Body of pancreas (tissue), 4 donors: ENCODE data around the gene TGFBR3. TPM values are rescaled to one million over a fixed set of nuclear protein-coding genes. Genes with fewer than 3 reads are reported as not detected.
A peak's percentile ranks its signal among the peaks of the same experiment; 100 is the strongest.

Source experiments
- ATAC-seq: fragments of 150-250 bp; one replicate; pipeline ENCODE4 v1.9.1; 2016
- DNase-seq, 4 donors: peaks; one replicate each; pipeline ENCODE4 v3.0.0-alpha.2; 2019
- H3K27ac ChIP-seq, 4 donors: fragments of 200-600 bp; sonication (generic); 1 replicate in 3 of 4; 2 replicates in 1 of 4; pipeline versions ENCODE4 v1.5.1 to v1.6.1; 2016 to 2019; ENCODE audit warnings: mild to moderate bottlenecking in 1 of 4, mixed read lengths in 1 of 4, moderate library complexity in 1 of 4
- H3K27me3 ChIP-seq, 2 donors: fragments of 200-600 bp; sonication (generic); one replicate each; pipeline ENCODE4 v1.6.0; 2016; ENCODE audit warnings: mild to moderate bottlenecking in 1 of 2
- H3K36me3 ChIP-seq, 2 donors: fragments of 200-600 bp; sonication (generic); replicated peaks in 1 of 2; 2 replicates each; pipeline ENCODE4 v1.5.1; 2016; ENCODE audit warnings: low read depth in 2 of 2; ENCODE audit not compliant: insufficient read depth in 1 of 2
- H3K4me1 ChIP-seq: fragments of 200-600 bp; sonication (generic); one replicate; pipeline ENCODE4 v1.6.0; 2016
- H3K4me3 ChIP-seq, 2 donors: fragments of 200-600 bp; sonication (generic); 1 replicate in 1 of 2; 2 replicates in 1 of 2; pipeline ENCODE4 v1.5.1; 2016 to 2019
- H3K9me3 ChIP-seq, 3 donors: fragments of 200-600 bp; sonication (generic); 1 replicate in 2 of 3; 2 replicates in 1 of 3; pipeline ENCODE4 v1.5.1; 2016
- POLR2A ChIP-seq, 3 donors: fragments of 450-650 bp; IDR thresholded peaks; one replicate each; pipeline ENCODE4 v1.6.1; 2016; ENCODE audit warnings: antibody characterized with exemption in 3 of 3, mild to moderate bottlenecking in 2 of 3
- WGBS, 2 donors: methylation state at CpG; one replicate each; pipeline ENCODE4 v1.1.5; 2017; 5-methylcytosine and 5-hydroxymethylcytosine counted together
- intact Hi-C: fragments of 100-400 bp; cut with DNase I; formaldehyde crosslinking; loops from one replicate; pipeline ENCODE4 v1.15.1; 2023
- total RNA-seq, 2 donors: library from RNA; depleted of rRNA; stranded (reverse); fragments of >200 nt; gene quantifications; one replicate each; pipeline ENCODE4 v1.1.0, GENCODE V29; 2016
- TF ChIP-seq, protein P1 (sequence below), 7 experiments: fragments of 450-650 bp in 4 of 7; fragments of 200-600 bp in 3 of 7; sonication (generic) in 3 of 7; IDR thresholded peaks; one replicate each; pipeline ENCODE4 v1.5.1; 2016 to 2019; ENCODE audit warnings: antibody characterized with exemption in 7 of 7

The TGFBR3 gene
- total RNA-seq, 2 donors from 2014 or later = 52.4 to 63.6 TPM

DNA sequence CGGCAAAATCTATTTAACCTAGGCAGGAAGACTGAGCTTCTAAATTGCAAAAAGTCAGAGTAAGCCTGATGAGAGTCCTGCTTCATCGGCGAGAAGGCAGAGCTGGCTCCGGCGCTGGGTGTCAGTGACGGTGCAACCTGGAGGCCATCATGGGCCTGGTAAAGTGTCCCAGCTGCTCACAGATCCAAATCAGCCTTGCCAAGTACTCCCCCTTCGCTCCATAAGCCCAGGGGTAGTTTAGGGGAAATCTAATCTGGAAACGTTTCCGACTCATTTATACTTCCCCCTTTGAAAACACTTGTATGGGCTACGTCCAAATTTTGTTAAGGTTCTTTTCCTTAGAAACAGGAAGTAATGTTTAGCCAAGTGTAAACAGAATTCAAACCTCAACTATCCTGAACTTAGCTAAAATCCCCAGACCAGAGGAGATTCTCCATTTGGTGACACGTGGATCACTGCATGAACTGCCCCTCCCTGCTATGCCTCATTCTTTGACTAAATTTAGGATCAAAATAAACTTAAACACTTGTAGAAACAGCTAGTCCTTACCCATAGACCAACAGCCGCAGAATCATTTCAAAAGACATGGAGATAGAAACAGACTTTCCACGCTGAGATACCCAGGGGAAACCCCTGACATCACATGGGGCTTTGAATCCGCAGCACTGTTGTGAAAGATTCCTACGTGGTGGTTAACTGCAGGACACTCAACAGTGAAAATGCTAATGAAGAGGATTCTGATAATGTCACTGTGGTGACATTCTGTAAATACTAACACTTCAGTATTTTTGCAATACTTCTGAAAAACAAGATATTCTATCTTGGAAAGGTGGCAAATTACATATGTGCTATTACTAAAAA, 172.7 kb downstream of the TGFBR3 start:
- Histone ChIP-seq H3K4me1 (no peaks in the 10 kb centered on the region), H3K4me3 (no peak overlapping the region), H3K36me3 (peaks cover 0 to 5% of the 10 kb centered on the region in 2 donors), H3K27me3 (no peaks in the 10 kb centered on the region), H3K9me3 (no peaks in the 10 kb centered on the region), H3K27ac (peak overlapping the region in 1 of 4 donors; percentile 4)
- 55 to 72% methylated on average over 15 of the region's 15 CpGs for WGBS, 2 donors
- no peak for TF ChIP-seq POLR2A (IDR thresholded peaks at IDR 0.05)
- TF ChIP-seq, protein P1, sequence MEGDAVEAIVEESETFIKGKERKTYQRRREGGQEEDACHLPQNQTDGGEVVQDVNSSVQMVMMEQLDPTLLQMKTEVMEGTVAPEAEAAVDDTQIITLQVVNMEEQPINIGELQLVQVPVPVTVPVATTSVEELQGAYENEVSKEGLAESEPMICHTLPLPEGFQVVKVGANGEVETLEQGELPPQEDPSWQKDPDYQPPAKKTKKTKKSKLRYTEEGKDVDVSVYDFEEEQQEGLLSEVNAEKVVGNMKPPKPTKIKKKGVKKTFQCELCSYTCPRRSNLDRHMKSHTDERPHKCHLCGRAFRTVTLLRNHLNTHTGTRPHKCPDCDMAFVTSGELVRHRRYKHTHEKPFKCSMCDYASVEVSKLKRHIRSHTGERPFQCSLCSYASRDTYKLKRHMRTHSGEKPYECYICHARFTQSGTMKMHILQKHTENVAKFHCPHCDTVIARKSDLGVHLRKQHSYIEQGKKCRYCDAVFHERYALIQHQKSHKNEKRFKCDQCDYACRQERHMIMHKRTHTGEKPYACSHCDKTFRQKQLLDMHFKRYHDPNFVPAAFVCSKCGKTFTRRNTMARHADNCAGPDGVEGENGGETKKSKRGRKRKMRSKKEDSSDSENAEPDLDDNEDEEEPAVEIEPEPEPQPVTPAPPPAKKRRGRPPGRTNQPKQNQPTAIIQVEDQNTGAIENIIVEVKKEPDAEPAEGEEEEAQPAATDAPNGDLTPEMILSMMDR (IDR thresholded peaks at IDR 0.05) = no peak
- intact Hi-C loops = no loop called here
- peak; percentile 52 for ATAC-seq
- peak in 1 of 4 donors; percentile 25 for DNase-seq

DNA sequence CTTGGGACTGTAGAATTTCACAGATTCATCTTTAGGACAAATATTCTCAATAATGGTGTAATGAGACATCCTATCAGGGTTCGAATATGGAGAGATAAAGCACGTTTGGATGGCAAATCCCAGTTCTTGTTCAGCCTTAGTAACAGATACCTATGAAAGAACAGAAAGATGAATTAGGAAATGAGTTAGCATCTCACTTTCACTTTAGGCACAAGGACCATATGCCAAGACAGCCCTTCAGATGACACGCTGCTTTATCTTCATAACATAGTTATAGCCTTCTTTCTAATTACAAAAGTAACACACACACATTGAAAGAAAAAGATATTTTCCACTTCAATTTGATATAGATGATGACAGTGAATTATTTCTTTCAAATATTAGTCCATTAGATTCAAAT, 173.6 kb downstream of the TGFBR3 start:
- 84 to 89% methylated on average over 3 of the region's 3 CpGs for WGBS, 2 donors
- no peaks in the 10 kb centered on the region for H3K27me3 ChIP-seq
- ATAC-seq (no peak), DNase-seq (no peak)
- no peaks in the 10 kb centered on the region for H3K9me3 ChIP-seq
- no peak overlapping the region for H3K27ac ChIP-seq
- H3K36me3 ChIP-seq = peaks cover 0 to 8% of the 10 kb centered on the region in 2 donors
- intact Hi-C loops = no loop called here
- no peak overlapping the region for H3K4me3 ChIP-seq
- H3K4me1 ChIP-seq = no peaks in the 10 kb centered on the region
- TF ChIP-seq, protein P1 (IDR thresholded peaks at IDR 0.05) = no peak
- TF ChIP-seq POLR2A (IDR thresholded peaks at IDR 0.05) = no peak

DNA sequence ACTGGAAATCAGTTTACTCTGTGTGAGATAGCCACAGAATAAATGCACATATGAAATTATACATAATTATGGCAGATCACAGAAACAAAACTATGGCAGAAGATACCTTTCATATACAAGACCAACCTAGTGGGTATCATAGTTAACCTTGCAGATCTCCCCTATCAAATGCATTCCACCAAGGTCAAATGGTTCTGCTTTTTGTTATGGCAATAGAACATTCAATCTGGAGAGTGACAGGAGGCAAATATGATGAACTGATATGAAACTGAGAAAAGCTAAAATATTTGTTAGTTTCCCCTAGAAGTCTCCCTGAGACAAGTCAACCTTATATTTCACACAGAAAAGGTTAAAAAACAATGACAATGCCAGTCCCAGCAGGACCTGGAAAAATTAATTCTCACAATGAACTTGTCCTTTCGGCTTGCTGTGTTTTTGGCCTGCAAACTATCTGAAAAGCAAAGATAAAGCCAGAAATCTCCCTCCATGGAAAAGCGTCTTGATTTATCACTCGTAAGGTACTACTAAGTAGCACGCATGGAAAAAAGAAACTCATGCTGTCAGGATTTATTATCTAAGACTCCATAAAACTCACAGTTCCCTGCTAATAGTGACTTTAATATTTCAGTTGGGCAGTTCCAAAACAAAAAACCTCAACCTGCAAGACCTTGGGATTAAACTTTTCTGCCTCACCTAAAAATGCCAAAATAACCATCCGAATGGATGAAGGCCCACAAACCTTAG, 174.3 kb downstream of the TGFBR3 start:
- peaks cover 0 to 8% of the 10 kb centered on the region in 2 donors for H3K36me3 ChIP-seq
- intact Hi-C loops = no loop called here
- H3K27me3 ChIP-seq = no peaks in the 10 kb centered on the region
- no peak for ATAC-seq
- no peaks in the 10 kb centered on the region for H3K9me3 ChIP-seq
- WGBS, 2 donors = 85 to 89% methylated on average over 5 of the region's 5 CpGs
- no peak overlapping the region for H3K27ac ChIP-seq
- H3K4me3 ChIP-seq = no peak overlapping the region
- TF ChIP-seq, protein P1 (IDR thresholded peaks at IDR 0.05) = no peak
- DNase-seq = no peak
- H3K4me1 ChIP-seq = no peaks in the 10 kb centered on the region

DNA sequence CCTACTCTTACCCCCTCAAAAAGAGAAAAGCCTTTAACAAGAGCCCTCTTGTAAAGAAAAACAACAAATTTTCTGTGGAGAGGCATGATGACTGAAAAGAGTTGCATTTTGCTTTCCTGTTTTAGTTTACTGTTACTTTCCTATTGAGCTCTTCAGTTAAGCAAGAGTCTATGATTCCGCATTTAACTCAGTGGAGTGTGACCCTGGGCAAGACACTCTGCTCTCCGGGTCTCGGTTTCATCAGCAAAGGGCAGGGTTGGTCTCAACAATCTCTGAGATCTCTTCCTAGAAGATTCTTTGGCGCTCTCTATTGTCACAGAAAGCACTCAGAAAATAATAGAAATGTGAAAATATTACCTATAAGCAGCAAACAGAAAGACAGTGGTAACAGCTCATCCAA, 175.7 kb downstream of the TGFBR3 start:
- H3K4me1 ChIP-seq = no peaks in the 10 kb centered on the region
- intact Hi-C loops = no loop called here
- H3K36me3 ChIP-seq = peaks cover 0 to 6% of the 10 kb centered on the region in 2 donors
- H3K4me3 ChIP-seq = no peak overlapping the region
- no peaks in the 10 kb centered on the region for H3K27me3 ChIP-seq
- H3K27ac ChIP-seq = no peak overlapping the region
- DNase-seq (no peak), ATAC-seq (no peak)
- 92 to 99% methylated on average over 4 of the region's 4 CpGs for WGBS, 2 donors
- TF ChIP-seq, protein P1 (IDR thresholded peaks at IDR 0.05) = no peak
- TF ChIP-seq POLR2A (IDR thresholded peaks at IDR 0.05) = no peak
- no peaks in the 10 kb centered on the region for H3K9me3 ChIP-seq
